Choroid plexus epithelial cell (primary cell): ENCODE results near the gene PLXNB2.

Experiments used
- DNase-seq: peaks from one replicate; pipeline ENCODE4 v3.0.0-alpha.2; 2010; ENCODE audit warnings: low read depth
- H3K4me3 ChIP-seq: 2 replicates; pipeline ENCODE4 v1.5.1; 2011; ENCODE audit warnings: low read depth, mild to moderate bottlenecking, control low read depth, low read length, moderate library complexity
- CTCF ChIP-seq: conservative IDR thresholded peaks from 2 replicates; pipeline ENCODE4 v1.5.1; 2011; ENCODE audit warnings: low read depth, mild to moderate bottlenecking, control low read depth, inconsistent platforms, low read length, moderate library complexity

The PLXNB2 gene

GRCh38 chr22:50236731-50237409 lies 70.6 kb downstream of the PLXNB2 start:
- peak; percentile 57 for DNase-seq
- TF ChIP-seq CTCF: peak; percentile 71
- H3K4me3 ChIP-seq: no peak overlapping the region

- TF ChIP-seq CTCF: no peak
- no peak overlapping the region for H3K4me3 ChIP-seq
- no peak for DNase-seq
These were observed 74.2 kb downstream of the PLXNB2 start for GRCh38 chr22:50233223-50233622.

- no peak for DNase-seq
- no peak for TF ChIP-seq CTCF
- H3K4me3 ChIP-seq: no peak overlapping the region
These were observed 74.8 kb downstream of the PLXNB2 start for GRCh38 chr22:50232481-50233151.

GRCh38 chr22:50229370-50229769 lies 78.1 kb downstream of the PLXNB2 start:
- no peak overlapping the region for H3K4me3 ChIP-seq
- no peak for DNase-seq
- no peak for TF ChIP-seq CTCF

GRCh38 chr22:50228366-50228765 lies 79.1 kb downstream of the PLXNB2 start:
- no peak overlapping the region for H3K4me3 ChIP-seq
- no peak for DNase-seq
- no peak for TF ChIP-seq CTCF

GRCh38 chr22:50227579-50228215 lies 79.7 kb downstream of the PLXNB2 start:
- TF ChIP-seq CTCF: no peak
- DNase-seq: no peak
- H3K4me3 ChIP-seq: no peak overlapping the region
